SK-N-SH treated with all-trans-retinoic acid at 6 μM for 48 hours (cell line): ENCODE data around the gene RSAD2.

Source experiments
- ISL1 ChIP-seq: fragments of 250-450 bp; sonication (Bioruptor Pico); IDR thresholded peaks from 2 replicates; pipeline ENCODE4 v2.1.2; 2022; ENCODE audit warnings: mild to moderate bottlenecking, moderate library complexity
- PPARA ChIP-seq: fragments of 250-450 bp; sonication (Bioruptor Pico); IDR thresholded peaks from 2 replicates; pipeline ENCODE4 v1.5.0; 2020; ENCODE audit warnings: mild to moderate bottlenecking, borderline replicate concordance
- TOX ChIP-seq: fragments of 250-450 bp; sonication (Bioruptor Pico); IDR thresholded peaks from 2 replicates; pipeline ENCODE4 v1.8.0; 2021; ENCODE audit warnings: mild to moderate bottlenecking, moderate library complexity, borderline replicate concordance
- ZFP30 ChIP-seq: fragments of 450-650 bp; formaldehyde crosslinking; IDR thresholded peaks from 2 replicates; pipeline ENCODE4 v1.5.0; 2022; ENCODE audit warnings: mild to moderate bottlenecking, moderate library complexity

GRCh38 chr2:6841537-6842287 is 35.9 kb upstream of the RSAD2 start:
- TF ChIP-seq ISL1 (CRISPR knock-in tag) (no peak), ZFP30 (no peak), PPARA (CRISPR knock-in tag) (no peak), TOX (no peak)
